GM12878 (cell line): Measurements from ENCODE around the gene MIF. TPM values are rescaled to one million over a fixed set of nuclear protein-coding genes. Genes with fewer than 3 reads are reported as not detected.

ENCODE experiments used
- ATAC-seq: fragments of 200-7000 bp; cut with Tn5 transposase; 3 replicates; pipeline ENCODE4 v1.9.1; 2020; ENCODE audit warnings: mild to moderate bottlenecking, moderate library complexity
- BruUV-seq: library from RNA; stranded (reverse); fragments of 400-500 nt; replicated peaks from 2 replicates; lab custom pipeline; 2021; lab: Mats Ljungman, UMichigan
- CTCF ChIA-PET: fragments of 300-600 bp; sonication (Branson Sonifier 250); formaldehyde crosslinking; extraction: SDS; loops from one replicate; lab custom pipeline; 2021; ENCODE audit warnings: inconsistent platforms; lab: Yijun Ruan, JAX
- POLR2A ChIA-PET: fragments of 350-600 bp; formaldehyde crosslinking; extraction: SDS; loops from one replicate; lab custom pipeline; 2021; ENCODE audit warnings: inconsistent platforms; lab: Charles Lee
- RAD21 ChIA-PET: fragments of 300-600 bp; sonication (Branson Sonifier 250); formaldehyde crosslinking; loops from one replicate; lab custom pipeline; 2023; ENCODE audit warnings: antibody characterized with exemption; ENCODE audit not compliant: unreplicated experiment; lab: Charles Lee
- SMC1A ChIA-PET: fragments of 300-600 bp; sonication (Branson Sonifier 250); formaldehyde crosslinking; loops from one replicate; lab custom pipeline; 2023; ENCODE audit not compliant: unreplicated experiment, uncharacterized antibody; lab: Charles Lee
- DNase-seq: peaks from one replicate; pipeline ENCODE4 v3.0.0-alpha.2; 2011; ENCODE audit warnings: low read depth, low spot score
- FAIRE-seq: peaks from 3 replicates; lab custom pipeline; 2011; peaks lifted over from hg19 to GRCh38; lab: Jason Lieb, UNC
- H2AFZ ChIP-seq: 2 replicates; pipeline ENCODE4 v1.6.0; 2011; ENCODE audit warnings: low read depth, low read length, control low read depth; ENCODE audit not compliant: control insufficient read depth
- H3K27ac ChIP-seq: 2 replicates; pipeline ENCODE4 v1.5.1; 2011; ENCODE audit warnings: control low read depth; ENCODE audit not compliant: control insufficient read depth, insufficient read depth
- H3K27me3 ChIP-seq, 2 experiments: replicated peaks in 1 of 2; 2 replicates each; pipeline versions ENCODE4 v1.6.0 to v1.6.1; 2011; ENCODE audit warnings: low read length in 1 of 2; ENCODE audit not compliant: control insufficient read depth in 2 of 2, insufficient read depth in 2 of 2
- H3K36me3 ChIP-seq, 2 experiments: 2 replicates each; pipeline ENCODE4 v1.5.1; 2011; ENCODE audit warnings: low read length in 1 of 2; ENCODE audit not compliant: control insufficient read depth in 2 of 2, insufficient read depth in 2 of 2
- H3K4me1 ChIP-seq: 2 replicates; pipeline ENCODE4 v1.6.1; 2011; ENCODE audit warnings: mild to moderate bottlenecking, low read length, moderate library complexity, mixed read lengths; ENCODE audit not compliant: control insufficient read depth, insufficient read depth
- H3K4me2 ChIP-seq: 2 replicates; pipeline ENCODE4 v1.6.0; 2011; ENCODE audit warnings: control low read depth; ENCODE audit not compliant: control insufficient read depth, insufficient read depth
- H3K4me3 ChIP-seq: fragments of 200-600 bp; sonication (generic); 2 replicates; pipeline ENCODE4 v1.5.1; 2016
- H3K79me2 ChIP-seq: 2 replicates; pipeline ENCODE4 v1.6.0; 2011; ENCODE audit warnings: low read length; ENCODE audit not compliant: control insufficient read depth, insufficient read depth
- H3K9ac ChIP-seq: 2 replicates; pipeline ENCODE4 v1.8.0; 2011; ENCODE audit warnings: low read length, control low read depth, mixed read lengths; ENCODE audit not compliant: control insufficient read depth, insufficient read depth
- H3K9me3 ChIP-seq: replicated peaks from 3 replicates; pipeline ENCODE4 v1.5.1; 2011; ENCODE audit warnings: mild to moderate bottlenecking, low read length; ENCODE audit not compliant: control insufficient read depth, insufficient read depth
- H4K20me1 ChIP-seq: 2 replicates; pipeline ENCODE4 v1.6.0; 2011; ENCODE audit not compliant: control insufficient read depth, insufficient read depth
- BCL11A ChIP-seq: IDR thresholded peaks from 2 replicates; pipeline ENCODE4 v1.6.1; 2011; ENCODE audit warnings: low read depth, low read length
- CBX5 ChIP-seq: sonication (generic); IDR thresholded peaks from 2 replicates; pipeline ENCODE4 v1.6.1; 2016; ENCODE audit warnings: low read depth, moderate library complexity, mild to moderate bottlenecking, inconsistent platforms
- CEBPB ChIP-seq, 2 experiments: fragments of 150-350 bp in 1 of 2; IDR thresholded peaks; 2 replicates each; pipeline ENCODE4 v1.6.1; 2012 to 2014; ENCODE audit warnings: low read depth in 2 of 2, low read length in 2 of 2, borderline replicate concordance in 1 of 2, inconsistent platforms in 1 of 2
- CHD2 ChIP-seq: IDR thresholded peaks from 2 replicates; pipeline ENCODE4 v1.6.1; 2011; ENCODE audit warnings: low read depth, low read length, improper control_type of control experiment, borderline replicate concordance
- E2F4 ChIP-seq: IDR thresholded peaks from 2 replicates; pipeline ENCODE4 v1.6.1; 2012; ENCODE audit warnings: low read depth, low read length, improper control_type of control experiment
- EED ChIP-seq: sonication (generic); IDR thresholded peaks from 2 replicates; pipeline ENCODE4 v1.6.1; 2016; ENCODE audit warnings: antibody characterized with exemption, low read depth
- HCFC1 ChIP-seq: fragments of 150-350 bp; IDR thresholded peaks from 2 replicates; pipeline ENCODE4 v1.6.1; 2014; ENCODE audit warnings: low read length
- HDAC2 ChIP-seq: fragments of 200-600 bp; sonication (generic); IDR thresholded peaks from 2 replicates; pipeline ENCODE4 v1.6.1; 2017
- IRF5 ChIP-seq: fragments of 450-650 bp; IDR thresholded peaks from 2 replicates; pipeline ENCODE4 v1.6.1; 2017; ENCODE audit warnings: borderline replicate concordance
- KDM1A ChIP-seq: fragments of 200-600 bp; sonication (generic); IDR thresholded peaks from 2 replicates; pipeline ENCODE4 v1.6.1; 2016; ENCODE audit warnings: borderline replicate concordance
- MEF2B ChIP-seq: fragments of 450-650 bp; IDR thresholded peaks from 2 replicates; pipeline ENCODE4 v1.6.1; 2018; ENCODE audit warnings: mild to moderate bottlenecking, moderate library complexity; ENCODE audit not compliant: partially characterized antibody, poor library complexity, severe bottlenecking
- RBBP5 ChIP-seq: fragments of 200-600 bp; sonication (generic); conservative IDR thresholded peaks from 2 replicates; pipeline ENCODE4 v1.6.1; 2016
- RELA ChIP-seq: fragments of 450-650 bp; IDR thresholded peaks from 2 replicates; pipeline ENCODE4 v1.8.0; 2014; ENCODE audit warnings: borderline replicate concordance; ENCODE audit not compliant: partially characterized antibody
- RUNX3 ChIP-seq: IDR thresholded peaks from 2 replicates; pipeline ENCODE4 v1.6.1; 2012; ENCODE audit warnings: low read length, inconsistent platforms
- WGBS: methylation state at CpG from one replicate; pipeline ENCODE4 v1.1.6; 2016; ENCODE audit warnings: low lambda C conversion rate; ENCODE audit not compliant: insufficient replicate concordance, insufficient coverage; ENCODE audit errors: missing lambda C conversion rate; 5-methylcytosine and 5-hydroxymethylcytosine counted together
- in situ Hi-C: fragments of 300-500 bp; cut with MboI; formaldehyde crosslinking; loops from 9 replicates; pipeline ENCODE4 v1.14.3; 2018; ENCODE audit warnings: mixed read lengths
- intact Hi-C: fragments of 100-400 bp; cut with micrococcal nuclease; formaldehyde crosslinking; loops from one replicate; pipeline ENCODE4 v1.14.2; 2022; ENCODE audit not compliant: unreplicated experiment
- polyA plus RNA-seq, 11 experiments: library from polyadenylated mRNA; depleted of rRNA in 4 of 11; unstranded in 6 of 11; stranded (reverse) in 5 of 11; fragments of >200 nt; fragmentation: Nextera tagmentation in 4 of 11; fragmentation: Illumina TruSeq in 1 of 11; extraction: Ambion mirVana in 4 of 11; extraction: Trizol in 1 of 11; gene quantifications; 1 replicate in 1 of 11; 2 replicates in 10 of 11; pipeline versions ENCODE4 v1.2.1 to v1.2.3, GENCODE V29; 2011 to 2016; ENCODE audit warnings: inconsistent platforms in 2 of 11, missing spikeins in 2 of 11, low read depth in 1 of 11
- total RNA-seq, 4 experiments: library from RNA; depleted of rRNA in 3 of 4; stranded (reverse); fragments of >200 nt in 3 of 4; fragmentation: Illumina TruSeq in 1 of 4; extraction: Trizol in 1 of 4; gene quantifications; 2 replicates each; pipeline versions ENCODE4 v1.2.1 to v1.2.3, GENCODE V29; 2013 to 2021

Gene MIF
- total and polyA plus RNA-seq, 10 of the 15 experiments (the other 5 are each of a cell fraction or from before 2014, with no cell fraction given): 37.7 to 2,972 (median 766) TPM

GRCh38 chr22:23883658-23884057 is 10.5 kb upstream of the MIF start:
- WGBS: 94% methylated on average over 9 of the region's 9 CpGs

GRCh38 chr22:23884140-23884539 is 10.0 kb upstream of the MIF start:
- no peak overlapping the region for H3K4me2 ChIP-seq
- FAIRE-seq: no peak
- no peaks in the 10 kb centered on the region for H3K4me1 ChIP-seq
- ChIA-PET CTCF (interaction anchor here (1.2 to 1.5 kb wide), 2 partner anchors 10 kb away, joined by 4 to 8 read pairs; partner anchors contain the start of gene MIF), POLR2A (no interaction called here), SMC1A (no interaction called here), RAD21 (no interaction called here)
- H2AFZ ChIP-seq: no peak overlapping the region
- no peaks in the 10 kb centered on the region for H3K79me2 ChIP-seq
- intact Hi-C loops (no loop called here), in situ Hi-C loops (no loop called here)
- no peaks in the 10 kb centered on the region for H3K9me3 ChIP-seq
- no peak overlapping the region for H3K27ac ChIP-seq
- H3K4me3 ChIP-seq: no peak overlapping the region
- H4K20me1 ChIP-seq: no peaks in the 10 kb centered on the region
- H3K9ac ChIP-seq: no peak overlapping the region
- DNase-seq: no peak
- ATAC-seq: no peak
- H3K36me3 ChIP-seq: no peaks in the 10 kb centered on the region; a peak in 1 of 4 replicates
- 52% methylated on average over 9 of the region's 9 CpGs for WGBS
- BruUV-seq: no TSS peak
- no peaks in the 10 kb centered on the region for H3K27me3 ChIP-seq
- TF ChIP-seq CHD2: no peak
- no peak for TF ChIP-seq MEF2B
- no peak for TF ChIP-seq BCL11A
- no peak for TF ChIP-seq CBX5
- TF ChIP-seq KDM1A: no peak
- TF ChIP-seq CEBPB (IDR thresholded peaks at IDR 0.05; ENCODE audit: borderline replicate concordance in 1 of 2, low read depth in 2 of 2, low read length in 2 of 2): no peak
- TF ChIP-seq E2F4: no peak
- no peak for TF ChIP-seq IRF5
- no peak for TF ChIP-seq RUNX3
- TF ChIP-seq HDAC2: no peak
- no peak for TF ChIP-seq EED

More at GRCh38 chr22:23883658-23884057, 10.5 kb upstream of the MIF start:
- no peaks in the 10 kb centered on the region for H4K20me1 ChIP-seq
- SMC1A ChIA-PET: no interaction called here
- no peak overlapping the region for H3K9ac ChIP-seq
- POLR2A ChIA-PET: no interaction called here
- CTCF ChIA-PET: interaction anchor here (1.2 kb wide), 1 partner anchor 11 kb away, joined by 4 read pairs; the partner anchor contains the start of gene MIF
- no peaks in the 10 kb centered on the region; a peak in 1 of 4 replicates for H3K36me3 ChIP-seq
- DNase-seq (no peak), ATAC-seq (no peak), FAIRE-seq (no peak)
- H3K4me3 ChIP-seq: no peak overlapping the region
- BruUV-seq: no TSS peak
- TF ChIP-seq RELA (no peak), E2F4 (no peak), HCFC1 (no peak), RBBP5 (no peak), RUNX3 (no peak)
- H2AFZ ChIP-seq: no peak overlapping the region
- H3K27me3 ChIP-seq: no peaks in the 10 kb centered on the region
- no peaks in the 10 kb centered on the region for H3K9me3 ChIP-seq
- in situ Hi-C loops: no loop called here
- intact Hi-C loops: no loop called here
- H3K27ac ChIP-seq: no peak overlapping the region
- RAD21 ChIA-PET: no interaction called here
- no peaks in the 10 kb centered on the region for H3K79me2 ChIP-seq
- H3K4me2 ChIP-seq: no peak overlapping the region
- H3K4me1 ChIP-seq: no peaks in the 10 kb centered on the region
